Body of pancreas (tissue), 4 donors: Measurements from ENCODE around the gene TM6SF1.

Experiments used
- CTCF ChIP-seq, 7 experiments: fragments of 450-650 bp in 4 of 7; fragments of 200-600 bp in 3 of 7; sonication (generic) in 3 of 7; IDR thresholded peaks; one replicate each; pipeline ENCODE4 v1.5.1; 2016 to 2019; ENCODE audit warnings: antibody characterized with exemption in 7 of 7
- POLR2A ChIP-seq, 3 donors: fragments of 450-650 bp; IDR thresholded peaks; one replicate each; pipeline ENCODE4 v1.6.1; 2016; ENCODE audit warnings: antibody characterized with exemption in 3 of 3, mild to moderate bottlenecking in 2 of 3

- TF ChIP-seq CTCF (IDR thresholded peaks at IDR 0.05) (no peak), POLR2A (IDR thresholded peaks at IDR 0.05) (no peak)
Observed at GRCh38 chr15:83164771-83165404, 57.4 kb downstream of the TM6SF1 start.
